Chondrocyte (in vitro differentiated cells): Measurements from ENCODE around the gene SCNN1A. TPM values are rescaled to one million over a fixed set of nuclear protein-coding genes. Genes with fewer than 3 reads are reported as not detected.
A peak's percentile ranks its signal among the peaks of the same experiment; 100 is the strongest.

Experiments used
- DNase-seq: peaks from one replicate; pipeline ENCODE4 v3.0.0; 2021; ENCODE audit warnings: mixed read lengths, low spot score
- H3K27ac Mint-ChIP-seq: one replicate; pipeline ENCODE4 v1.8.0; 2021; ENCODE audit warnings: mild to moderate bottlenecking, moderate library complexity, mixed read lengths; ENCODE audit not compliant: unreplicated experiment
- H3K27me3 Mint-ChIP-seq: 2 replicates; pipeline ENCODE4 v1.8.0; 2021; ENCODE audit warnings: low read depth, mixed read lengths
- H3K36me3 Mint-ChIP-seq: 2 replicates; pipeline ENCODE4 v1.8.0; 2021; ENCODE audit warnings: low read depth, mixed read lengths
- H3K4me1 Mint-ChIP-seq: 2 replicates; pipeline ENCODE4 v1.8.0; 2021; ENCODE audit warnings: low read depth, mild to moderate bottlenecking, mixed read lengths
- H3K4me3 Mint-ChIP-seq: one replicate; pipeline ENCODE4 v1.8.0; 2021; ENCODE audit warnings: mild to moderate bottlenecking, moderate library complexity, mixed read lengths; ENCODE audit not compliant: unreplicated experiment
- H3K9me3 Mint-ChIP-seq: 2 replicates; pipeline ENCODE4 v1.8.0; 2021; ENCODE audit warnings: low read depth, mixed read lengths
- CTCF ChIP-seq: fragments of 200-600 bp; sonication (generic); IDR thresholded peaks from 2 replicates; pipeline ENCODE4 v1.5.0; 2021; ENCODE audit warnings: antibody characterized with exemption, mild to moderate bottlenecking, moderate library complexity
- total RNA-seq: library from RNA; stranded (reverse); gene quantifications from 3 replicates; pipeline ENCODE4 v1.2.1, GENCODE V29; 2021

Gene SCNN1A
- total RNA-seq, 1 donor from 2014 or later = 0.87 TPM

- no peak for TF ChIP-seq CTCF
- Mint-ChIP-seq H3K27me3 (no peaks in the 10 kb centered on the region), H3K36me3 (peaks cover 28% of the 10 kb centered on the region), H3K9me3 (no peaks in the 10 kb centered on the region), H3K4me1 (peaks cover 35% of the 10 kb centered on the region), H3K27ac (no peak overlapping the region), H3K4me3 (no peak overlapping the region)
- DNase-seq = no peak
These were observed 47.2 kb downstream of the SCNN1A start for GRCh38 chr12:6328045-6328779.

GRCh38 chr12:6327229-6328041 lies 47.9 kb downstream of the SCNN1A start:
- peaks cover 21% of the 10 kb centered on the region for H3K36me3 Mint-ChIP-seq
- no peak for DNase-seq
- no peaks in the 10 kb centered on the region for H3K27me3 Mint-ChIP-seq
- H3K9me3 Mint-ChIP-seq = no peaks in the 10 kb centered on the region
- peaks cover 41% of the 10 kb centered on the region for H3K4me1 Mint-ChIP-seq
- TF ChIP-seq CTCF = no peak
- no peak overlapping the region for H3K27ac Mint-ChIP-seq
- no peak overlapping the region for H3K4me3 Mint-ChIP-seq

GRCh38 chr12:6326316-6327228 lies 48.8 kb downstream of the SCNN1A start:
- H3K4me1 Mint-ChIP-seq = peaks cover 48% of the 10 kb centered on the region
- no peaks in the 10 kb centered on the region for H3K27me3 Mint-ChIP-seq
- H3K27ac Mint-ChIP-seq = peak overlapping the region; percentile 76
- DNase-seq = no peak
- peaks cover 21% of the 10 kb centered on the region for H3K36me3 Mint-ChIP-seq
- H3K9me3 Mint-ChIP-seq = no peaks in the 10 kb centered on the region
- H3K4me3 Mint-ChIP-seq = no peak overlapping the region
- peak; percentile 69 for TF ChIP-seq CTCF

- no peak for TF ChIP-seq CTCF
- peaks cover 10% of the 10 kb centered on the region for H3K36me3 Mint-ChIP-seq
- peak overlapping the region; percentile 97 for H3K27ac Mint-ChIP-seq
- peaks cover 44% of the 10 kb centered on the region for H3K4me1 Mint-ChIP-seq
- H3K27me3 Mint-ChIP-seq = no peaks in the 10 kb centered on the region
- H3K9me3 Mint-ChIP-seq = no peaks in the 10 kb centered on the region
- no peak overlapping the region for H3K4me3 Mint-ChIP-seq
- no peak for DNase-seq
These were observed 50.2 kb downstream of the SCNN1A start for GRCh38 chr12:6324936-6325750.
